GM18870 (cell line): ENCODE measurements around the gene ATL3.
"Not testable (repeated sequence)": the region's sequence is repeated elsewhere in the genome, so short reads cannot be mapped to it uniquely, and the experiment has no call there.

Experiments used
- ATAC-seq: cut with Tn5 transposase; IDR thresholded peaks from one replicate; pipeline ENCODE4 v1.9.1; 2021; ENCODE audit warnings: moderate library complexity; ENCODE audit not compliant: unreplicated experiment

Gene ATL3

GRCh38 chr11:63671322-63672155, at the start of gene ATL3:
ATL3 (minus strand) TSS chr11:63671376; CDS start chr11:63671335, 41 bp downstream.
- ATAC-seq = peak; percentile 86

- ATAC-seq = no peak
These were observed 49.4 kb upstream of the ATL3 start for GRCh38 chr11:63720611-63721010.

GRCh38 chr11:63719987-63720386, 48.8 kb upstream of the ATL3 start:
- ATAC-seq = no peak

- ATAC-seq = no peak
These were observed 47.8 kb upstream of the ATL3 start for GRCh38 chr11:63719001-63719400.

- no peak for ATAC-seq
These were observed 44.9 kb upstream of the ATL3 start for GRCh38 chr11:63716046-63716445.

GRCh38 chr11:63713766-63714165, 42.6 kb upstream of the ATL3 start:
- no peak for ATAC-seq

- no peak for ATAC-seq
These were observed 40.7 kb upstream of the ATL3 start for GRCh38 chr11:63711838-63712237.

- no peak for ATAC-seq
These were observed 39.5 kb upstream of the ATL3 start for GRCh38 chr11:63710476-63711217.

GRCh38 chr11:63709336-63709884, 38.2 kb upstream of the ATL3 start:
- no peak for ATAC-seq

- ATAC-seq = no peak
These were observed 37.6 kb upstream of the ATL3 start for GRCh38 chr11:63708764-63709163.

GRCh38 chr11:63705526-63705925, 34.4 kb upstream of the ATL3 start:
- ATAC-seq = no peak

GRCh38 chr11:63699896-63700295, 28.7 kb upstream of the ATL3 start:
- no peak for ATAC-seq

- no peak for ATAC-seq
These were observed 28.0 kb upstream of the ATL3 start for GRCh38 chr11:63698976-63699733.

- no peak for ATAC-seq
These were observed 23.4 kb upstream of the ATL3 start for GRCh38 chr11:63694596-63694995.

- ATAC-seq = no peak
These were observed 16.7 kb upstream of the ATL3 start for GRCh38 chr11:63687845-63688244.

GRCh38 chr11:63686926-63687325, 15.8 kb upstream of the ATL3 start:
- no peak for ATAC-seq

GRCh38 chr11:63685158-63685721, 14.1 kb upstream of the ATL3 start:
- not testable (repeated sequence) for ATAC-seq

GRCh38 chr11:63683133-63683991, 12.2 kb upstream of the ATL3 start:
- no peak for ATAC-seq

GRCh38 chr11:63682066-63683021, 11.2 kb upstream of the ATL3 start:
- ATAC-seq = peak; percentile 20
